Neural cell (in vitro differentiated cells): Measurements from ENCODE around the gene CHTF18. TPM values are rescaled to one million over a fixed set of nuclear protein-coding genes. Genes with fewer than 3 reads are reported as not detected.

ENCODE experiments used
- H2AFZ ChIP-seq: fragments of 200-600, 300-800 bp; sonication (generic), shearing (Covaris generic); 2 replicates; pipeline ENCODE4 v1.6.0; 2014; ENCODE audit warnings: low read depth, mild to moderate bottlenecking, antibody characterized with exemption, low read length, moderate library complexity
- H3F3A ChIP-seq: fragments of 200-600 bp; shearing (Covaris generic); 2 replicates; pipeline ENCODE4 v1.6.1; 2016; ENCODE audit warnings: mild to moderate bottlenecking, moderate library complexity, mixed read lengths, antibody characterized with exemption, low read length; ENCODE audit not compliant: insufficient read depth, poor library complexity, severe bottlenecking
- H3K27ac ChIP-seq: fragments of 200-600, 300-800 bp; sonication (generic), shearing (Covaris generic); 2 replicates; pipeline ENCODE4 v1.5.1; 2014; ENCODE audit warnings: mild to moderate bottlenecking, low read length, moderate library complexity
- H3K27me3 ChIP-seq: fragments of 300-800, 200-600 bp; sonication (generic), shearing (Covaris generic); 2 replicates; pipeline ENCODE4 v1.6.0; 2014; ENCODE audit warnings: mild to moderate bottlenecking, low read depth, low read length, moderate library complexity; ENCODE audit not compliant: insufficient read depth
- H3K36me3 ChIP-seq: fragments of 300-800, 200-600 bp; sonication (generic), shearing (Covaris generic); 2 replicates; pipeline ENCODE4 v1.5.1; 2014; ENCODE audit warnings: mild to moderate bottlenecking, antibody characterized with exemption, low read length, moderate library complexity; ENCODE audit not compliant: insufficient read depth
- H3K4me2 ChIP-seq: fragments of 300-800, 200-600 bp; sonication (generic), shearing (Covaris generic); 2 replicates; pipeline ENCODE4 v1.6.0; 2014; ENCODE audit warnings: mild to moderate bottlenecking, low read length
- H3K4me3 ChIP-seq: fragments of 300-800, 200-600 bp; sonication (generic), shearing (Covaris generic); 2 replicates; pipeline ENCODE4 v1.5.1; 2014; ENCODE audit warnings: mild to moderate bottlenecking, low read length, moderate library complexity
- H3K79me2 ChIP-seq: fragments of 200-600 bp; shearing (Covaris generic); replicated peaks from 2 replicates; pipeline ENCODE4 v1.6.0; 2014; ENCODE audit warnings: mild to moderate bottlenecking, low read length, moderate library complexity; ENCODE audit not compliant: insufficient read depth
- H3K9ac ChIP-seq: fragments of 300-800, 200-600 bp; sonication (generic), shearing (Covaris generic); 2 replicates; pipeline ENCODE4 v1.6.1; 2016; ENCODE audit warnings: mild to moderate bottlenecking, low read length, mixed read lengths
- H3K9me2 ChIP-seq: fragments of 200-600 bp; shearing (Covaris generic); 2 replicates; pipeline ENCODE4 v1.6.1; 2016; ENCODE audit warnings: mild to moderate bottlenecking, low read length, mixed read lengths; ENCODE audit not compliant: insufficient read depth
- H3K9me3 ChIP-seq: fragments of 200-600, 300-800 bp; sonication (generic), shearing (Covaris generic); 2 replicates; pipeline ENCODE4 v1.6.1; 2016; ENCODE audit warnings: mild to moderate bottlenecking, mixed run types, low read length, moderate library complexity, mixed read lengths
- H4K20me1 ChIP-seq: fragments of 200-600 bp; shearing (Covaris generic); 2 replicates; pipeline ENCODE4 v1.6.1; 2016; ENCODE audit warnings: mild to moderate bottlenecking, mixed run types; ENCODE audit not compliant: insufficient read depth
- CTCF ChIP-seq: fragments of 450-650 bp; IDR thresholded peaks from 2 replicates; pipeline ENCODE4 v1.5.1; 2014; ENCODE audit warnings: antibody characterized with exemption, mild to moderate bottlenecking, moderate library complexity; ENCODE audit not compliant: poor library complexity, severe bottlenecking
- EP300 ChIP-seq: fragments of 450-650 bp; conservative IDR thresholded peaks from 2 replicates; pipeline ENCODE4 v1.6.1; 2014; ENCODE audit warnings: antibody characterized with exemption, mild to moderate bottlenecking, moderate library complexity; ENCODE audit not compliant: poor library complexity, severe bottlenecking
- EZH2 ChIP-seq: fragments of 200-600, 300-800 bp; shearing (Covaris generic), sonication (generic); IDR thresholded peaks from 2 replicates; pipeline ENCODE4 v1.6.1; 2014; ENCODE audit warnings: antibody characterized with exemption, low read length, borderline replicate concordance, mild to moderate bottlenecking; ENCODE audit not compliant: insufficient read depth, poor library complexity, severe bottlenecking
- MXI1 ChIP-seq: fragments of 450-650 bp; conservative IDR thresholded peaks from 2 replicates; pipeline ENCODE4 v1.6.1; 2014; ENCODE audit warnings: antibody characterized with exemption, mild to moderate bottlenecking; ENCODE audit not compliant: poor library complexity, severe bottlenecking
- POLR2AphosphoS5 ChIP-seq: IDR thresholded peaks from 2 replicates; pipeline ENCODE4 v1.6.1; 2012
- RAD21 ChIP-seq: fragments of 450-650 bp; conservative IDR thresholded peaks from 2 replicates; pipeline ENCODE4 v1.6.1; 2014; ENCODE audit warnings: antibody characterized with exemption, mild to moderate bottlenecking, moderate library complexity
- REST ChIP-seq: IDR thresholded peaks from 2 replicates; pipeline ENCODE4 v1.6.1; 2012; ENCODE audit warnings: borderline replicate concordance
- SMC3 ChIP-seq: fragments of 450-650 bp; conservative IDR thresholded peaks from 2 replicates; pipeline ENCODE4 v1.6.1; 2014; ENCODE audit warnings: antibody characterized with exemption, mild to moderate bottlenecking, moderate library complexity; ENCODE audit not compliant: poor library complexity
- TAF1 ChIP-seq: IDR thresholded peaks from 2 replicates; pipeline ENCODE4 v1.6.1; 2012; ENCODE audit warnings: low read depth
- polyA plus RNA-seq: library from polyadenylated mRNA; depleted of rRNA; stranded (reverse); fragments of >200 nt; gene quantifications from 2 replicates; pipeline ENCODE4 v1.2.3, GENCODE V29; 2014

The CHTF18 gene
- polyA plus RNA-seq, 1 donor from 2014 or later, result 31.2 TPM

- TF ChIP-seq SMC3, result no peak
- TF ChIP-seq CTCF, result no peak
- no peak for TF ChIP-seq EZH2
- TF ChIP-seq MXI1, result no peak
- no peak for TF ChIP-seq POLR2AphosphoS5
- no peak for TF ChIP-seq EP300
- no peak for TF ChIP-seq REST
- no peak for TF ChIP-seq RAD21
- Histone ChIP-seq H3K4me2 (no peak within 1 kb of the TSS), H3K9me3 (peaks cover 4% of the 10 kb centered on the region), H4K20me1 (no peaks in the 10 kb centered on the region), H3K4me3 (no peak within 1 kb of the TSS), H3F3A (no peaks in the 10 kb centered on the region), H2AFZ (no peak within 1 kb of the TSS), H3K9me2 (no peaks in the 10 kb centered on the region), H3K27me3 (no peaks in the 10 kb centered on the region), H3K36me3 (no peaks in the 10 kb centered on the region), H3K27ac (no peak within 1 kb of the TSS), H3K9ac (no peak within 1 kb of the TSS), H3K79me2 (no peaks in the 10 kb centered on the region)
These were observed 27.7 kb upstream of the CHTF18 start, which contains the start of gene MSLN for GRCh38 chr16:760545-761343. TSS of gene MSLN (plus strand) at chr16:760734. CDS start at chr16:762681, 1,947 bp downstream.

GRCh38 chr16:761625-762513 lies 26.6 kb upstream of the CHTF18 start:
- Histone ChIP-seq H3K9ac (no peak overlapping the region), H3K79me2 (no peaks in the 10 kb centered on the region), H3K27me3 (no peaks in the 10 kb centered on the region), H4K20me1 (no peaks in the 10 kb centered on the region), H3K4me3 (no peak overlapping the region), H2AFZ (no peak overlapping the region), H3K9me3 (no peaks in the 10 kb centered on the region), H3K27ac (no peak overlapping the region), H3K4me2 (no peak overlapping the region), H3F3A (no peaks in the 10 kb centered on the region), H3K9me2 (no peaks in the 10 kb centered on the region), H3K36me3 (no peaks in the 10 kb centered on the region)
- no peak for TF ChIP-seq POLR2AphosphoS5
- TF ChIP-seq MXI1, result no peak
- TF ChIP-seq TAF1, result no peak
- TF ChIP-seq EZH2, result no peak
- no peak for TF ChIP-seq EP300
- TF ChIP-seq REST, result no peak
- no peak for TF ChIP-seq SMC3
- no peak for TF ChIP-seq RAD21
- TF ChIP-seq CTCF, result no peak
